GM19351 (cell line): ENCODE data around the gene CCDC124.

Experiments
- ATAC-seq: cut with Tn5 transposase; IDR thresholded peaks from one replicate; pipeline ENCODE4 v1.9.1; 2021; ENCODE audit warnings: mild to moderate bottlenecking, moderate library complexity; ENCODE audit not compliant: unreplicated experiment

The CCDC124 gene

DNA sequence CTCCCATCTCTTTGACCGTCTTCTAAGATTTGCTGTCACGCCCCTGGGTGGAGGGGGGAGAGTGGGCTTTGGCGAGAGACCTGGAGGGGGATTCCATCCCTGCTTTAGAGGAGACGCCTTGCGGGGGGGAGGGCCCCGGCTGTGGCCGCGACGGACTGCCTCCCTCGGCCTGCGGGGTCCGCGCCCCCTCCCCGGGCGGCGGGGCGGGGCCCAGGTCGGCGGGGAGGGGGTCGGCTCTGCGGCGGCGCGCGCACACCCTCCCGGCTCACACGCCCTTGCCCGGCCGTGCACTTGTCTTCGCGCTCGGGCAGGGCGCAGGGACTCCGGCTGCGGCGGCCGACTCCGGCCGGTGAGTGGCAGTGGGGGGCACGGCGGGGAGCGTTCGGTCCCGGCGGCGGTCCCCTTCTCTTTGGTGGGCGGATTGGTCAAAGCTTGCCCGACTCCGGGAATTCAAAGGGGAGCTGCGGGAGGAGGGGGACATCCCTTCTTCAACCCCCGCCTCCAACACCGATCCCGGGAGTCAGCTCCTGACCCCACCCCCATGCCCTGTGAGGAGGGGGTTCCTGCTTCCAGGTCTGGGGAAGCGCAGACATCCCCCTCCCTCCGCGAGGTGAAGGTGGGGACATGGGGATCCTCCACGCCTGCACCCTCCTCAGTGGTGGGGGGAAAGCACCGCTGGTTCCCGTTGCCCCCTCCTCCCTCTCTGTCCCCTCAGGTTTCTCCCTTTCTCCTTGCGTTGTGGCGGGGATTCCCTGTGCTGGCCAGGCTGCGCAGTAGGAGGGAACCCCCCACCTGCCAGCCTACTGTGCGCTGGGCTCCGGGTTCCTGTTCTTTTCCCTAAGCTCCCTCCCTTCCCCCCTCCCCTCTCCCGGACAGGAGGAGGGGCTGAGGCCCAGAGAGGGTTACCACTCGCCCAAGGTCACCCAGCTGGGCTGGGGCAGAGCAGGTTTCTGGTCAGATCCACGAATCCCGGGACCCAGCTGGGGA is 19.5 kb downstream of the CCDC124 start:
- no peak for ATAC-seq

DNA sequence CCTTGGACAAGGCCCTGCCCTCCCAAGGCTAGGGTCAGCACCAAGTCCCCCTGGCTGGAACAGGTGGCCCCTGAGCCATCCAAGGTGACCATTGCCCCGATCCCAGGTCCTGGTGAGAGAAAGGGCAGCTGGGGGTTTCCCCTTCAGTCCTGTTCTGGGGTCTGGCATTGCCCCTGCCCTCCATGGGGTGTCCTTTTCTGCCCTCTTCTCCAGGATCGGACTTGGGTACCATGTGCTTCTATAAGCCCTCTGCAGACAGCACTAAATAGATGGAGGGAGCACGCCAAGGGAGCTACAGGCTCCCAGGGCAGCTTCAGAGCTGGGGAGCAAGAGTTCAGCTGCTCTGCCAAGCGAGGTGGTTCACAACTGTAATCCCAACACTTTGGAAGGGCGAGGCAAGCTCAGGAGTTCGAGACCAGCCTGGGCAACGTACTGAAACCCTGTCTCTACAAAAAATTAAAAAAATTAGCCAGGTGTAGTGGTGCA is 20.5 kb downstream of the CCDC124 start:
- ATAC-seq: no peak

DNA sequence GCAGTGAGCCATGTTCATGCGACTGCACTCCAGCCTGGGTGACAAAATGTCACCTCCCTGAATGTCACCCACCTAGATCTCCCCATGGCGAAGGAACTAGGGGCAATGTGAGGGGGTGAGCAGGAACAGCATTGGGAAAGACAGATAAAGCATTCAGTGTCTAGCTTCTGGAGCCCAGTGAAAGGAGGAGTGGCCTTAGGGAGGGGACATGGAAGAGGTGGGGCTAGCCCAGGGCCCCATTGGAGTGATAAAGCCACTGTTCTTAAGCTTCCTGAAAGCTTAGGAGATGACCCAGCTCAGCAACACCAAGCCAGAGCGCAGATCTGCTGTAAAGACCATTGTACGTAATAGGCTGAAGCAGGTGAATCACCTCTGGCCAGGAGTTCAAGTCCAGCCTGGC is 21.1 kb downstream of the CCDC124 start:
- ATAC-seq: no peak

DNA sequence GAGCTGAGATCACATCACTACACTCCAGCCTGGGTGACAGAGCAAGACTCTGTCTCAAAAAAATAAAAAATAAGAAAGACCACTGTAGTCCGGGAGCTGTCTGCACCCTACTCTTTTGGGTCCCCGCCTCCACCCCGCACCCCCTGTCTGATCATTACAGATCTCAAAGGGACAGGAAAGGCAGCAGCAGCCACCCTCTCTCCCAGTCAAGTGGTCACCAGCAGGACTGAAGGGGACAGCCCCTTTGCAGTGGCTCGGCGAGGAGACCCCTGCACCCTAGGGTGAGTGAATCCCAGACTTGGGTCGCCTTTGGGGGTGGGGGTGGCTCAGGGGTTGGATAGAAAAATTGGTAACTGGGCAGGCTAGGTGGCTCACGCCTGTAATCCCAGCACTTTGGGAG is 21.6 kb downstream of the CCDC124 start:
- ATAC-seq: no peak

DNA sequence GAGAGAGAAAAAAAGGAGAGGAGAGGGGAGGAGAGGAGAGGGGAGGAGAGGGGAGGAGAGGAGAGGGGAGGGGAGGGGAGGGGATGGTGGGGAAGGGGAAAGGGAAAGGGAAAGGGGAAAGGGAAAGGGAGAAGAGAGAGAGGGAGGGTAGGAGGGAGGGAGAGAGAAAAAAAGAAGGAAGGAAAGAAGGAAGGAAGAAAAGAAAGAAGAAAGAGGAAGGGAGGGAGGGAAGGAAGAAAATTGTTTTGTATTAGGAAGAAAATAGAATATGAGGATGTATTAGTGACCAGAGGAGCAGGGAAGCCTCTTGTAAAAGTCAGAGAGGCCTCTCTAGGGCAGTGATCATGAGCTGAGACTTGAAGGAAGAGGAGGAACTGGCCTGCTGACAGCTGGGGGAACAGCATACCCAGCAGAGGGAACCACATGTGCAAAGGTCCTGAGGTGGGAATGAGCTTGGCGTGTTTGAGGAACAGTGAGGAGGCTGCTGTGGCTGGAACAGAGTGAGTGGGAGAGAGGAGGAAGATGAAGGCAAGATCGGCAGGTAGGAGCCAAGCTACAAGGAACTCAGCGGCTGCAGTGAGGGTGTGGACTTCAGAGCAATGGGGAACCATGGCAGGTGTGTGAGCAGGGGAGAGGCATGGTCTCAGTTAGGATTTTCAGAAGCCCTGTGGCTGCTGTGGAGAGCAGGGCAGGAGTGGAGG is 24.5 kb downstream of the CCDC124 start:
- no peak for ATAC-seq

DNA sequence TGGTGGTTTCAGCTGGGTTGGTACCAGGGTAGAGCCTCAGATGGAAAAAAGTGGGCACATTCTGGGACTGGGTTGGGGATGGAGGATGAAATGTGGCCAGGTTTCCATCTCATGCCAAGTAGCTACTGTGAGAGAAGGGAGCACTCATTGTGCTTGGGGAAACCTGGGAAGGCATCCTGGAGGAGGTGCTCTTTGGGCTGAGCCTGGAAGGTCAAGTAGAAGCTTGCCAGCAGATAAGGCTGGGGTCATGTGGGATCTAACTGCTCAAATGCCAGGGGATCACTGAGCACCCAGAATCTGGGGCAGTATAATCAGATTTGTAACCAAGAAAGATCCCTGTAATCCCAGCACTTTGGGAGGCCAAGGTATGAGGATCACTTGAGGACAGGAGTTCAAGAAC is 25.1 kb downstream of the CCDC124 start:
- ATAC-seq: no peak

DNA sequence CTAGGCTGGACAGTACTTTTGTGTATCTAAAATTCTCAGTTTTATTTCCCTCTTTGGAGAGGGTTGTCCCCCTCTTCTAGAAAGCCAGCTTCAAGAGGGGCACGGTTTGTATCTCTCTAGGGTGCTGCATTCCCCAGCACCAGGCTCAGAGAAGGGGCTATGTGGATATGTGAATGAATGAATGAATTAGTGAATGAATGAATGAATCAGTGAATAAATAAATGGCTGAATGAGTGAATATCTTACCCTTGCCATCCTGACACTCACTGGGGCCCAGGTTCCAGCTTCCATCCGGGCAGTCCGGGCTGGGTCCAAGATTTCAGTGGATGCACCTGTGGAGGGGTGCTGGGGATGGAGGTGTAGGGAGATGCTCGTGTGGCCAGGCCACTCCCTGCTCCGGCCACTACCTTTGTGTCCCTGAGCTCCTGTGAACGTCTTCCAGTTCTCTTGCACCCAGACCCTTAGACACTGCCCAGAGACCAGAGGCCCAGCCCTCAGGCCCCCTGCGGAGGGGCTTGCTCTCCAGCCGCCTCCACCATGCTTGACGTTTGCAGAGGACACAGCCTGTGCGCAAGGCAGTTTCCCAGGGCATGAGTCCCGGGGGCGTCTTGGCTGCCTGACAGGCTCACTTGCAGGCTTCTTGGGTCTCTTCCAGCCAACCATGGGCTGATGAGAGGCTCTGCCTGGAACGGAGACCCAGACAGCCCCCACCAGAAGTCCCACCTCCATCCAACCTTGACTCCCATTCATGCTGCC is 31.3 kb downstream of the CCDC124 start:
- no peak for ATAC-seq

DNA sequence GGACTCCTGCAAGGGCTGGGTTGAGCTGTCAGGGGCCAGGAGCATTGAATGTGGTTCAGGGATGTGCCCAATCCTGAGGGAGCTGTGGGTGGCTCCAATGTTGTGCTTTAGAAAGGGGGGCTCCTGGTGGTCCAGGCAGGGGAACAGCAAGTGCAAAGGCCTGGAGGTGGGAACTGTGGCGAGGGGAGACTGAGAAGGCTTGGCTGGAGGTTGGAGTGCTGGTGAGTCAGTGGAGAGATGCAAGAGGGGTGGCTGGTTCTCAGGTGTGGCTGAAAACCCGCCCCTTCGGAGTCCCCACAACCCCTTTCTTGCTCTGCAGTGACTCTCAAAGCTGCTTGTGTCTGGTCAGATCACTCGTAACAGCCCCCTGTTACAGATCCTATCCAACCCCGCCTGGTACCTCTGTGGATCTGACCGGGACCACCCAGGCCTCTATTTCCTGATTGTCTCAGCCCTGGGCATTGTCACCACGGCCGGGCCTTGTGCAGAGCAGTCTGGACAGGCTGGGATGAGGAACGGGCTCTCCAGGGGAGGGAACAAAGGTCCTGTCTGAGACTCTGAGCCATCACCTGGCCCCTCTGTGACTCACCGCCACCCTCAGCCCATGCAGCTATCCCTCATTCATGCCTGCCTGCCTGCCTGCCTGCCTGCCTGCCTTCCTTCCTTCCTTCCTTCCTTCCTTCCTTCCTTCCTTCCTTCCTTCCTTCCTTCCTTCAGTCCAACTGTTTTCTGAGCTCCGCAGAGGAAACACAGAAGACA is 32.7 kb downstream of the CCDC124 start:
- no peak for ATAC-seq

DNA sequence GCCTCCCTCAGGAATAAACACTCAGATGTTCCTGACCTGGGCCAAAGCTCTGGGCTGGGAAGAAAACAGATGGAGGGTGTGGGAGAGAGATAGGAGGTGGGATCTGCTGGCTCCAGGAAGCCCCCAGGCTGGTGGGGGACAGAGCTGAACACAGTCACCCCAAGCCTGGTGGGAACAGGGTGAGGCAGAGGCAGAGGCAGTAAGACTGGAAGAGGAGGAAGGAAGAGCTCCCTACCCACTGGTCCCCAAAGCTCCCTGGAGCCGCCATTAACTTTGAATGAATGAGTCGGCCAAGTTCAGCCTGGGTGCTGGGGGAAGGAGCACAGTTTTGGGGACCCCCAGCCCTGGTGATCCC is 33.3 kb downstream of the CCDC124 start:
- no peak for ATAC-seq

DNA sequence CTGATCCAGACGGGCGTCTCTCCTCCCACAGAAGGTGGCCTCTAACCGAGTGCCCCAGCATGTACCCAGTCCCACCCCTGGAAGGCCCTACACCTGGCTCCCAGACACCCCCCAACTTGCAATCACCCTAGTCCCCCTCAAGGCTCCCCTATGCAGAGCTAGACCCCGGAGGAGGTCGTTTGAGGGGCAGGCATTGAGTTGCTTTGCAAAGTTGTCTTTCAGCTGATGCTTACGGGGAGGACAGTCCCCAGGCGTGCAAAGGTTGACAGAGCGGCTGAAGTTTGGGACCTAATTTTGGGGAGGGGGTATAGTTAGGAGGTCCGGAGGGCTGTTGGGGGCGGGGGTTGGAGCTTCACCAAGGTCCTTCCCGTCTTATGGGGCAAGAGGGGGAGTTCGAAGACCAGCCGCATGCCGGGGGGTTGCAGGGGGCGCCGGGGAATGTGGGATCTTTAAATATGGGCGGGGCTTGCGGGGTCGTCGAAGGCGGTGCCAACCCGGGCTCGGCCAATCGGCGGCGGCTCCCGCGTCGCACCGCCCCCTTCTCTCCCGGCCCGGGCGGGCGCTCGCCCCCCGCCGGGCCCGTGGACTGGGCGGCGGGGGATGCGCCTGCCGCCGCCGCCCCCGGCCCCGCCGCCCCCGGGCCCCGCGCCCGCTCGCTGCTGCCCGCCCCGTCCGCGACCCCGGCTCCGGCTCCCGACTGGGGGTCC is 33.9 kb downstream of the CCDC124 start, which contains the start of gene KCNN1:
Gene KCNN1, plus strand, starts transcription at position 558 of the 707 bp plus-strand sequence. CDS start 6,782 bp downstream, outside the sequence.
- no peak for ATAC-seq

DNA sequence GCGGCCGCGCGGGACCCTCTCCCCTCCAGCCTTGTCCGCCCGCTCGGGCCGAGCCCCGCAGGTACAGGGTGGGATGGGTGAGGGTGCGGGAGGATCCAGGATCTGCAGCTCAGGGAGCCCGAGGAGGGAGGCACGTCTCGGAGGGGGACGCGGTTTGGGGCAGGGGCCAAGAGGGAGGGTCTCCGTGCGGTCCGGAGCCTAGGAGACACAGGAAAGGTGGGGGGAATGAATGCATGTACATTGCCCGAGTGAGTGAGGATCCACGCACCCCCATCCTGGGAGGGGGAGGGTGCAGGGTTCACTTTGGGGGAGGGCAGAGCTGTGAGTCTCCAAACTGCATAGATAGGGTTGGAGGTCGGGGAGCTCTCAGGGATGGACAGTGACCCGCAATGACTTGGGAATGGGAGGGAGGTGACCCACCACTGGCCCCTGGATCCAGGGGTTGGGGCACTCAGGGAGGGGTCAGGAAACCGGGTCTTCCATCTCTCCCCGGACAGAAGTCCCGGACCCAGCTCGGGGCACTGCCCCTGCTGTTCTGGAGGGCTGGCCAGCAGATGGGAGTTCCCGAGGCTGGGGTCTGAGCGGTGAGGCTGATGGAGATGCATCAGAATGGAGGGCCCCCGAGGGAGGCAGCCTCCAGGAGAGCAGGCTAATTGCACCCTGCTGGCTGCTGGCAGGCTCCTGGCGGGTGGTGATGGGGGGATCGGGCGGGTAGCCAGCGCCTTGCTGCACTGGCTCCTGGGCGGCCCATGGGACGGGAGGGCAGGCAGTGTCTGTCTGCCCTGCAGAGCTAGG is 34.6 kb downstream of the CCDC124 start:
- ATAC-seq: no peak

DNA sequence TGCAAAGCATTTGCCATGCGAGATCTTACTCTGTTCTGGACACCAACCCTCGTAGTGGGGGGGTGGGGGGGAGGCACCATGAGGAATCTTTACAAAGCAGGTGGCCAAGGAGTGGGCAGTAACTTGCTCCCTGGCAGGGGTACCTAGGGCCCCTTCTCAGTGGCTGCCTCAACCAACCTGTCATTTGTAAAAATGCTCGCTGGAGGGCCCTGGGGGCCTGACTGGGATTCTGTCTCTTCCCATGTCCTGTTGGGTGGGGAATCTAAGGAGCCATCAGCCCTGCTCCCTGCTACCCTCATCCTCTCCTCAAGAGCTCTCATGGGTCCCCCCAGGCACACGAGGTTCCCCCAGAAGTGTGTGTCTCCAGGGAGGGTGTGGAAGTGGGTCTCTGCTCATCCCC is 35.5 kb downstream of the CCDC124 start:
- no peak for ATAC-seq

DNA sequence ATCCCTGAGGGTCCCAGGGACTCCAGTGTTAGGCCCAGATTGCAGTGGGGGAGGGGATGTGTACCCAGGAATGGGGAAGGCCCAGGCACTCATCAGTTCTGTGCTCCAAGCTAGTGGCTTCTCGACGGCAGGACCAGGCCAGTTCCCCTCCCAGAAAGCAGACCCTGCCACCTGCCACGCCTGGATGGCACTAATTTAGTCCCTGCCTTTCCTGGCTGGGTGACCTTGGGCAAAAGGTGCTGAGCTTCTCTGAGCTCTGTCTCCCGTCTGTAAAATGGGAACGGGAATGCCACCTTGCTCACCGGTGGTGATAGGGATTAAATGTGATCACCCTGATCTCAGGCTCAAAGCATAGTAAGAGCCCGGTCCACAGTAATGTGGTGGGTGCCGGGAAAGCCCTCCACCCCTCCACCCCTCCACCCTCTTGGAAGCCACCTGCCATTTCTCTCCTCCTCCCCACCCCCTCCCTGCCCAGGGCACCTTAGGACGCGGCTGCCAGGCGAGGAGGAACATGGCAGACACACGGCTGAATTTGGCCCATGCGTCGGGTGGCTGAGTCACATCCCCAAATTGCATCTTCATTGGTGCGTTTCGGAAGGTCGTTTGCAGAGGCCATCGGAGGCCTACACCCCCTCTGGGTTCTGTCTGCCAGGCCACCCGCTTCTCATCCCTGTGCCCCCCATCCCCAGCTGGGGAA is 36.4 kb downstream of the CCDC124 start:
- no peak for ATAC-seq

DNA sequence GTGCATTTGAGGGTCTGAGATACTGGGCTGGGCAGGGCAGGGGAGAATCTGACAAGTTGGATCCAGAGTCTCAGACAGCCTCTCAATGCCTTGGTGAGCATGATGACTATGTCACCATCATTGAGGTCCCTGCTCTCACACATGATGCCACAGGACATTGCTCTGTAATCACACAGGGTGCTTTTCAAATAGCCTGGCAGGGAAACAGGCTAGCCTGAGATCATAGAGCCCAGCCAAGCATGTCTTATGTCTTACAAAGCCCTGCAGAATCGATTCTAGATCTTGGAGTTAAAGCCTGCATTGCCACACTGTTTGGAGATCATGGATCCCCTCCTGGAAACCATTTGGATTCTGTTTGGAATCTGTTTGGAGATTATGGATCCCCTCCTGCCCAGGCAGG is 39.4 kb downstream of the CCDC124 start:
- no peak for ATAC-seq

DNA sequence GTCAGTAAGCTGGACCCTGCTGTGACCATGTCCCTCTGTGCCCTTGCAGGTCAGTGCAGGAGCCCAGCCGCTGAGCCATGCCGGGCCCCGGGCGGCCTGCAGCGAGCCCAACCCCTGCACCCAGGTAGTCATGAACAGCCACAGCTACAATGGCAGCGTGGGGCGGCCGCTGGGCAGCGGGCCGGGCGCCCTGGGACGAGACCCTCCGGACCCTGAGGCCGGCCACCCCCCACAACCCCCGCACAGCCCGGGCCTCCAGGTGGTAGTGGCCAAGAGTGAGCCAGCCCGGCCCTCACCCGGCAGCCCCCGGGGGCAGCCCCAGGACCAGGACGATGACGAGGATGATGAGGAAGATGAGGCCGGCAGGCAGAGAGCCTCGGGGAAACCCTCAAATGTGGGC is 40.9 kb downstream of the CCDC124 start:
- no peak for ATAC-seq

DNA sequence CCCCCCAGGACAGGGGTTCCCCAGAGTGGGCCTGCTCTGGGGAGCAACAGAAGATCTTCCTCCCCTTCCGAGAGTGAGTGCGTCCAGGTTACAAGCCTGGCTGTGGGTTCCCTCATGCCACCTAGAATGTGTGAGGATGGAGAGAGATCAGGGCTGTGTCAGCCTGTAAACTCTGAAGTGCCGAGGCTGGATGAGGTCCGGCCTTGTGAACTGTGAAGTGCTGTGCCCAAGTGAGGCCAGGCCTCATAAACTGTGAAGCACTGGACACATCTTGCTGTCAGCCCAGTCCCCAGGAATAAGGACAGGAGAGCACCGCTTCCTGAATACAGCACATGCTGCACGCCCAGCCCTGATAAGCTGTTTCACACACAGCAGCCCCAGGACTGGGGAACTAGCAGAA is 41.7 kb downstream of the CCDC124 start:
- no peak for ATAC-seq

DNA sequence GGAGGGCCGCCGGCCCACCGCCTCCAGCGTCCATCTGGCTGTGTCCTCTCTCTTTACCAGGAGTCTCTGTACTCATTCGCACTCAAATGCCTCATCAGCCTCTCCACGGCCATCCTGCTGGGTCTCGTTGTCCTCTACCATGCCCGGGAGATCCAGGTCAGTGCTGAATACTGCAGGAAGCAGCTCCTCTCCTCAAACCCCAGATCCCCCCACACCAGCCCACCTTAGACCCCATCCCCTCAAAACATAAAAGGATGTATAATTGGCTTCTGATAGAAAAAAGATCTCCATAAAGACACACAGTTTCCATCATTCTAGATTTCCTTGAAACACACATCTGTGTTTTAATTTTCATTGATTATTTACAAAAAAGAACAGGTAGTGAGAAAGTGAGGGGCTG is 42.2 kb downstream of the CCDC124 start:
- ATAC-seq: no peak

DNA sequence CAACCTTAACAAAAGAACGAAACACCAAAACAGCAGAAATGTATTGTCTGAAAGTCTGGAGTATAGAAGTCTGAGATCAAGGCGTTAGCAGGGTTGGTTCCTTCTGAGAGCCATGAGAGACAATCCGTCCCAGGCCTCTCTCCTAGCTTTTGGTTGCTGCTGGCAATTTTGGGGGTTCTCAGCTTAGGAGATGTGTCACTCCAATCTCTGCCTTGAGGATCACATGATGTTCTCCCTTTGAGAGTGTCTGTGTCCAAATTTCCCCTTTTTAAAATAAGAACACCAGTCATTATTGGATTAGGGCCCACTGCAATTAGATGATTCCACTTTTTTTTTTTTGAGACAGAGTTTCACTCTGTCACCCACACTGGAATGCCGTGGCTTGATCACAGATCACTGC is 44.2 kb downstream of the CCDC124 start:
- ATAC-seq: no peak
